ENCODE measurements around the gene GLP1R.

DNA sequence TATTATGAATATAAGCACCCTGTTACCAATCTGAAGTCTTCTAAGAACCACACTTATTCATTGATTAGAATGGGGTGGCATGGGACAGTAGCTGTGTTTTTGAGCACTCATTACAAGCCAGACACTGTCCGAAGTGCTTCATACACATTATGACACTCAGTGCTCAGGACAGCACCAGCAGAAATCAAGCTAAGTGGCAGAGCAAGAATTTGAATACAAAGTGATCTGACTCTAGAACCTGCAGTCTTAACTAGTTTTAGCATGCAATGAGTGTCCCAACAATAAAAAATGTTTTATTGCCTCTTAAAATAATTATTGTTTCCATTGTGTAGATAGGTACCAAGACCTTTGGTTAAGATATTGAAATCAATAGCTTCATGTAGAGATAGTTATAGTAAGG lies 39.1 kb upstream of the GLP1R start:
- TF ChIP-seq POLR2A (IDR thresholded peaks at IDR 0.05) = no peak
- TF ChIP-seq, protein P1, sequence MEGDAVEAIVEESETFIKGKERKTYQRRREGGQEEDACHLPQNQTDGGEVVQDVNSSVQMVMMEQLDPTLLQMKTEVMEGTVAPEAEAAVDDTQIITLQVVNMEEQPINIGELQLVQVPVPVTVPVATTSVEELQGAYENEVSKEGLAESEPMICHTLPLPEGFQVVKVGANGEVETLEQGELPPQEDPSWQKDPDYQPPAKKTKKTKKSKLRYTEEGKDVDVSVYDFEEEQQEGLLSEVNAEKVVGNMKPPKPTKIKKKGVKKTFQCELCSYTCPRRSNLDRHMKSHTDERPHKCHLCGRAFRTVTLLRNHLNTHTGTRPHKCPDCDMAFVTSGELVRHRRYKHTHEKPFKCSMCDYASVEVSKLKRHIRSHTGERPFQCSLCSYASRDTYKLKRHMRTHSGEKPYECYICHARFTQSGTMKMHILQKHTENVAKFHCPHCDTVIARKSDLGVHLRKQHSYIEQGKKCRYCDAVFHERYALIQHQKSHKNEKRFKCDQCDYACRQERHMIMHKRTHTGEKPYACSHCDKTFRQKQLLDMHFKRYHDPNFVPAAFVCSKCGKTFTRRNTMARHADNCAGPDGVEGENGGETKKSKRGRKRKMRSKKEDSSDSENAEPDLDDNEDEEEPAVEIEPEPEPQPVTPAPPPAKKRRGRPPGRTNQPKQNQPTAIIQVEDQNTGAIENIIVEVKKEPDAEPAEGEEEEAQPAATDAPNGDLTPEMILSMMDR (IDR thresholded peaks at IDR 0.05) = no peak

Measured in breast epithelium (tissue), 3 donors.